Fibroblast of skin of abdomen (primary cell): Measurements from ENCODE around the gene NEURL1.
"Not testable (repeated sequence)": the region's sequence is repeated elsewhere in the genome, so short reads cannot be mapped to it uniquely, and the experiment has no call there.

ENCODE experiments used
- DNase-seq: peaks from one replicate; pipeline ENCODE4 v3.0.0-alpha.2; 2013

Gene NEURL1

GRCh38 chr10:103630156-103630555 lies 136.7 kb downstream of the NEURL1 start:
- DNase-seq = no peak

- no peak for DNase-seq
Observed at GRCh38 chr10:103632247-103632642, 138.7 kb downstream of the NEURL1 start.

GRCh38 chr10:103632871-103633270 lies 139.4 kb downstream of the NEURL1 start:
- DNase-seq = not testable (repeated sequence)

GRCh38 chr10:103633846-103634245 lies 140.3 kb downstream of the NEURL1 start:
- no peak for DNase-seq

- no peak for DNase-seq
Observed at GRCh38 chr10:103635580-103635979, 142.1 kb downstream of the NEURL1 start.

- DNase-seq = no peak
Observed at GRCh38 chr10:103636492-103636891, 143.0 kb downstream of the NEURL1 start.

- DNase-seq = no peak
Observed at GRCh38 chr10:103637011-103637410, 143.5 kb downstream of the NEURL1 start.

GRCh38 chr10:103637927-103638557 lies 144.5 kb downstream of the NEURL1 start:
- peak; percentile 42 for DNase-seq

GRCh38 chr10:103638948-103639347 lies 145.4 kb downstream of the NEURL1 start:
- DNase-seq = no peak

GRCh38 chr10:103640436-103641181 lies 147.1 kb downstream of the NEURL1 start:
- DNase-seq = peak; percentile 52

GRCh38 chr10:103641326-103641725 lies 147.8 kb downstream of the NEURL1 start:
- no peak for DNase-seq
